Measurements from ENCODE around the gene ALPG. TPM values are rescaled to one million over a fixed set of nuclear protein-coding genes. Genes with fewer than 3 reads are reported as not detected.
"Not testable (repeated sequence)": the region's sequence is repeated elsewhere in the genome, so short reads cannot be mapped to it uniquely, and the experiment has no call there.

Gene ALPG
- total RNA-seq, 1 experiment from 2014 or later, result not detected

DNA sequence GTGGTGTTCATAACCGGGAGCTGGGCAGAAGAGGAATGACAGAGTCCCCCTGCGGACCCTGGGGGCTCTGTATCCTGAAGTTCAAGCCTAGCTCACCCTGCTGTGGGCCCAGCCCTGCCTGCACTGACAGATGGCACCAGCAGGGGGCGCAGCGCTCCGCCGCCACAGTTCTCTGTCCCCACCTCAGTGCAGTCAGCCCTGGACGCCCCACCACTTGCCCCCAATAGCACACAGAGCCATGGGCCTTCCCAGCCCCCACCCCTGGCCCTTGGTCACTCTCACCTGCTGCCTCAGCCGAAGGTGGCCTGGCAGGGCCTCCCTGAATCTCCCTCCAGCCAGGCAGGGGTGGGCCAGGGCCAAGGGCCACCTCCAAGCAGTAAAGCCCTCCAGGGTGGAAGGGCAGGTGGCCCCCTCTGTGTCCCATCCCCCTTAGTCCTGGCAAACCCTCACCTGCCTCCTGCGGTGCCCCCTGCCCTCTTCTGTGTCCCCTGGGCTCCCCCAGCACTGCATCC is 39.7 kb downstream of the ALPG start:
- TF ChIP-seq, protein P1, sequence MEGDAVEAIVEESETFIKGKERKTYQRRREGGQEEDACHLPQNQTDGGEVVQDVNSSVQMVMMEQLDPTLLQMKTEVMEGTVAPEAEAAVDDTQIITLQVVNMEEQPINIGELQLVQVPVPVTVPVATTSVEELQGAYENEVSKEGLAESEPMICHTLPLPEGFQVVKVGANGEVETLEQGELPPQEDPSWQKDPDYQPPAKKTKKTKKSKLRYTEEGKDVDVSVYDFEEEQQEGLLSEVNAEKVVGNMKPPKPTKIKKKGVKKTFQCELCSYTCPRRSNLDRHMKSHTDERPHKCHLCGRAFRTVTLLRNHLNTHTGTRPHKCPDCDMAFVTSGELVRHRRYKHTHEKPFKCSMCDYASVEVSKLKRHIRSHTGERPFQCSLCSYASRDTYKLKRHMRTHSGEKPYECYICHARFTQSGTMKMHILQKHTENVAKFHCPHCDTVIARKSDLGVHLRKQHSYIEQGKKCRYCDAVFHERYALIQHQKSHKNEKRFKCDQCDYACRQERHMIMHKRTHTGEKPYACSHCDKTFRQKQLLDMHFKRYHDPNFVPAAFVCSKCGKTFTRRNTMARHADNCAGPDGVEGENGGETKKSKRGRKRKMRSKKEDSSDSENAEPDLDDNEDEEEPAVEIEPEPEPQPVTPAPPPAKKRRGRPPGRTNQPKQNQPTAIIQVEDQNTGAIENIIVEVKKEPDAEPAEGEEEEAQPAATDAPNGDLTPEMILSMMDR (conservative IDR thresholded peaks at IDR 0.05; ENCODE audit: low read depth, low read length), result 0 out of 2 replicates have a peak, but pooled peaks have one; percentile 38
- H3K9me3 ChIP-seq (ENCODE audit: low read depth, low read length, poor library complexity, severe bottlenecking); intact Hi-C loops (cut with micrococcal nuclease; ENCODE audit: unreplicated experiment); H3K27me3 ChIP-seq (replicated peaks; ENCODE audit: insufficient read depth, low read depth, low read length, poor library complexity); BruUV-seq (replicated peaks); H3K27ac ChIP-seq (ENCODE audit: low read depth, low read length, poor library complexity, severe bottlenecking); H3K4me1 ChIP-seq (ENCODE audit: insufficient read depth, low read length, poor library complexity, severe bottlenecking); H3K4me3 ChIP-seq (ENCODE audit: low read depth, low read length, poor library complexity, severe bottlenecking); POLR2A ChIA-PET (ENCODE audit: low non-redundant PET); H3K36me3 ChIP-seq (ENCODE audit: insufficient read depth, low read length, poor library complexity, severe bottlenecking); DNase-seq (ENCODE audit: low spot score): not testable (repeated sequence)
- CTCF ChIA-PET, result interaction anchor here (0.8 to 1.2 kb wide), 2 partner anchors 74 to 76 kb away, joined by 3 read pairs; partner anchors contain the start of gene PRSS56

DNA sequence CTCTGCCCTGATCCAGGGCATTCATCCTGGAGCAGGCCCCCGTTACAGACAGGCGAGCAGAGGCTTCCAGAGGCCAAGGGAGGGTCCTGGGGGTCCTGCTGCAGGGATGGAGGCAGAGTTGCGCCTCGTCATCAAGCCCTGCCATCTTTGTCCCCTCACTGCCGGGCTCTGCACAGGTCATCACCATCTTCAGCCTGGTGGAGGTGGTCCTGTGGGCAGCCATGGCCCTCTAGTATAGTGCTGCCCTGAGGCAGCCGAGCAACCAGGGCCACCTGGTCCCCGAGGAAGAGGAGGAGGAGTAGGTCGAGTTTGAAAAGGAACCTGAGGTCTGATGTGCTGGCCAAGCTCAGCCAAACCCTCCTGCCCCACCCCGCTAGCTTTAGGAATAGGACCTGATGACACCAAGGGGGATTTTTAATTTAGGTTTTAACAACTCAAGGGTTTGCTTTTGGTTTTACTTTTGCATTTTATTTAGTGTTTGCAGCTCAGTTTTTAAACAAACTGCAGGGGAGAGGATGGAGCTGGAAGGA is 40.5 kb downstream of the ALPG start:
- no TSS peak for BruUV-seq (replicated peaks)
- intact Hi-C loops (cut with micrococcal nuclease; ENCODE audit: unreplicated experiment), result no loop called here

DNA sequence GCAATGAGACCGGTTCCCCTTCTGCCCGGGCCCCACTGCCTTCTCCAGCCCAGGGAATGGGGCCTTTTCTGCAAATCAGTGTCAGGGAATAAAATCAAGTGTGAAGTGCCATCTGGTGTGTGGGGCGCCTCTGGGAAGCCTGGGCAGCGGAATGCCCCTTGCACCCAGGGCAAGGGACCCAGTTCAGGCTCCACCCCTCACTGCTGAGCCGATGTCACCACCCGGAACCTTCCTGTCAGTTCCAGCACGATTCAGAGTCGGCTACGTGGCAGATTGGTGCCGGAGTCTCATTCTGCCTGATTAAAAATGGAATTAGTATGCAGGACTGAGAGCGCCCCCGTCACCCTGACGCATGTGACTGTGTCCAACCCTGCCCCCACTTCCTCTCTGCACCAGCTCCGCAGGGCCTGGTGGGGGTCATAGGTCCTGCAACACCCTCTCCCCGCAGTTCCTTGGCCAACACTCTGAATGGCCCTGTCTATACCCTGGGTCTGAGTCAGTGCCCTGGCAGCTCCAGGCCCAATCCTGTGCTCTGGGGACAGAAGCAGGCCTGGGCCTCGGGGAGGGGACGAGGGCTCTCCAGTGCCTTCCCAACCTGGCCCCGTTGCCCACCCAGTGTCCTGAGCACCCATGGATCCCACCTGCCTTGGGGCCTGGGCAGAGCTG is 41.1 kb downstream of the ALPG start:
- no peak for TF ChIP-seq EZH2 (IDR thresholded peaks at IDR 0.05; ENCODE audit: borderline replicate concordance, low read depth, low read length, poor library complexity, severe bottlenecking)
- TF ChIP-seq, protein P1 (conservative IDR thresholded peaks at IDR 0.05; ENCODE audit: low read depth, low read length), result no peak
- DNase-seq (ENCODE audit: low spot score), result no peak
- Histone ChIP-seq H3K36me3 (ENCODE audit: insufficient read depth, low read length, poor library complexity, severe bottlenecking) (no peaks in the 10 kb centered on the region), H3K4me3 (ENCODE audit: low read depth, low read length, poor library complexity, severe bottlenecking) (no peak overlapping the region), H3K9me3 (ENCODE audit: low read depth, low read length, poor library complexity, severe bottlenecking) (no peaks in the 10 kb centered on the region), H3K27me3 (replicated peaks; ENCODE audit: insufficient read depth, low read depth, low read length, poor library complexity) (no peaks in the 10 kb centered on the region), H3K27ac (ENCODE audit: low read depth, low read length, poor library complexity, severe bottlenecking) (no peak overlapping the region), H3K4me1 (ENCODE audit: insufficient read depth, low read length, poor library complexity, severe bottlenecking) (no peaks in the 10 kb centered on the region)
- ChIA-PET POLR2A (ENCODE audit: low non-redundant PET) (no interaction called here), CTCF (no interaction called here)
- BruUV-seq (replicated peaks), result no TSS peak
- intact Hi-C loops (cut with micrococcal nuclease; ENCODE audit: unreplicated experiment), result no loop called here

More for the DNA sequence above, 40.5 kb downstream of the ALPG start:
- Histone ChIP-seq H3K9me3 (ENCODE audit: low read depth, low read length, poor library complexity, severe bottlenecking) (no peaks in the 10 kb centered on the region), H3K27ac (ENCODE audit: low read depth, low read length, poor library complexity, severe bottlenecking) (no peak overlapping the region), H3K36me3 (ENCODE audit: insufficient read depth, low read length, poor library complexity, severe bottlenecking) (no peaks in the 10 kb centered on the region), H3K4me3 (ENCODE audit: low read depth, low read length, poor library complexity, severe bottlenecking) (no peak overlapping the region), H3K27me3 (replicated peaks; ENCODE audit: insufficient read depth, low read depth, low read length, poor library complexity) (no peaks in the 10 kb centered on the region), H3K4me1 (ENCODE audit: insufficient read depth, low read length, poor library complexity, severe bottlenecking) (no peaks in the 10 kb centered on the region)
- POLR2A ChIA-PET (ENCODE audit: low non-redundant PET), result no interaction called here
- no peak for TF ChIP-seq EZH2 (IDR thresholded peaks at IDR 0.05; ENCODE audit: borderline replicate concordance, low read depth, low read length, poor library complexity, severe bottlenecking)
- TF ChIP-seq, protein P1 (conservative IDR thresholded peaks at IDR 0.05; ENCODE audit: low read depth, low read length), result no peak
- CTCF ChIA-PET, result interaction anchor here (0.8 kb wide), 1 partner anchor 75 kb away, joined by 3 read pairs; no protein-coding TSS in a partner anchor
- DNase-seq (ENCODE audit: low spot score), result no peak
